ENCODE results near the gene TRMT13. TPM values are rescaled to one million over a fixed set of nuclear protein-coding genes. Genes with fewer than 3 reads are reported as not detected.
A peak's percentile ranks its signal among the peaks of the same experiment; 100 is the strongest.

The TRMT13 gene, protein sequence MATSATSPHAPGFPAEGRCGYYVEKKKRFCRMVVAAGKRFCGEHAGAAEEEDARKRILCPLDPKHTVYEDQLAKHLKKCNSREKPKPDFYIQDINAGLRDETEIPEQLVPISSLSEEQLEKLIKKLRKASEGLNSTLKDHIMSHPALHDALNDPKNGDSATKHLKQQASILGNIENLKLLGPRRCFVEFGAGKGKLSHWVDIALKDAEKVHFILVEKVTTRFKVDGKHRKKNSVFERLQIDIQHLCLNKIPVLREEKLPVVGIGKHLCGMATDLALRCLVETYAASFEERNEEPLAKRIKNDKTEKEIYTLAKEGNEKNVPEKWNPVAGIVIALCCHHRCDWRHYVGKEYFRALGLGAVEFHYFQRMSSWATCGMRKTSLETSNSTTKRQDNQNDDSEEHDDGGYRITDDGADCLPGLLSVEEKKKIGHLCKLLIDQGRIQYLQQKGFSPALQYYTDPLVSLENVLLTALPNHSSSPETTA
- total RNA-seq (2014; rRNA removed; shearing (Covaris generic)) = 4.4 and 12.2 TPM in 2 replicates

DNA sequence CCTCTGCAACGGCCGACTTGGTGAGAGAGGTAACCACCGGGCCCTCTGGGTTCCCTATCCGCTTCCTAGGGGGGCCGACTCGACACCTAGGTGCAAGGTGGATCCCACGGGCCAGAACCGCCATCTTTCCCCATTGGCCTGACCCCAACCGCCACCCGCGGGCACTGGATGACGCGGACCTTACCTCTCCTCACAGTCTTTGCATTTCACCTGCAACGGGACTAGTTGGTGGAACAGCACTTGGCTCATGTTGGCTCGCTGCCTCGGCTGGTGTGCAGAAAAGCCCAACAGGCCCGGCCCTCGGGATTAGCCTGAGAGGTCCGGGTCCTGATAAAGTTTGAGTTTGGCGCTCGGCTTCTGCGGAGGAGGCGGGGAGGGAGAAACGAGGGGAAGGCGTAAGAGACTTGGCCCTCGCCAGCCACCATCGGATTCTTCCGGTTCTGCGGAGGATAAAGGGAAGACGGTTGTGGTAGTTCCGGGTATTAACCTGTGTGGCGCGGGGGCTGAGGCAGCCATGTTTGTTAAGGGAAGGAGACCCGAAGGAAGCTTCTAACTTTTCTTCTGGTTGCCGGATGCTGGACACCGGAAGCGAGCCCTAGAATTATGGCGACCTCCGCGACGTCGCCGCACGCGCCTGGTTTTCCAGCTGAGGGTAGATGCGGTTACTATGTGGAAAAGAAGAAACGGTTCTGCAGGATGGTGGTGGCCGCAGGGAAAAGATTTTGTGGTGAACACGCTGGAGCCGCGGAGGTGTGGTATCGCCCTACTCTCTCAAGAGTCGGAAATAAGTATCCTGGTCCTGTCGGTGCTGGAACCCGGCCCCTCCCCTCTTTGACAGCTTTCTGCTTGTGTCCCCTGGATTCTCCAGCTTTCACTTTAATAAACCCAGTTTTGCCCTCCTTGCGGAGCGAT is at the start of gene TRMT13, which contains the start of gene SASS6:
TSS of gene TRMT13 (plus strand) at position 598 of the 912 bp plus-strand sequence. CDS start at position 604, 6 bp downstream.
TSS of gene SASS6 (minus strand) at position 365 of the 912 bp plus-strand sequence. CDS start at position 249, 116 bp downstream.
- DNase-seq (ENCODE audit: low read depth) = peak; percentile 99

DNA sequence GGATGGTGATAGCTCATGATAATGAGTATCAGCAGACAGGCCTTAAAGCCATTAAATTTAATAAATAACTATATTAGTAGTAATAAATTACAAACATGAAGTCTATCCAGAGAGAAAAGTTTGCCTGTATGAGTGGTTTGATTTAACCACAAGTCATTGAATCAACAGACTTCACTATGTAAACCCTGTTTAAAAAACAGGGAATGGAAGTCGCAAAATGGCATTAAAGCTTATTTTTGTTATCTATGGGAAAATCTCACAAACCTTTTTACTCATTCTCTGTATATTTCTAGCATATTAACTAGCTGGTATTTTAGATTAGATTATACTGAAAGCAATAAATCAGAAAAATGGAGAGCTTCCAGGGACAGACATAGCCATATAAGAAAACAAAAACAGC is 45.6 kb upstream of the TRMT13 start:
- no peak for DNase-seq (ENCODE audit: low read depth)

DNA sequence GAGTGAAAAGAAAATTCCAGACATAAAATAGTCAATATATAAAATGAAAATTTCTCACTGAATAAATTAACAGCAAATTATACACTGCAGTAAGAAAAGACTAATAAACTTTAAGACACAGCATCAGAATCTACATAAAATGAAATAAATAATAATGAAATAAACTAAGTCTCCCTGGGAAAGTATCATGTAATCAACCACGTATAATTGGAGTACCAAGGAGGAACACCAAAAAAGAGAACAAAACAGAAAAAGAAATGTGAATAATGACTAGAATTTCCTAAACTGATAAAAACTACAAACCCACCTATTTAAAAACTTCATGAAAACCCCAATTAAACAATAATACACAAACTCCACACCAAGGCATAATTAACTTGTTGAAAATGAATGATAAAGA is 43.9 kb upstream of the TRMT13 start:
- DNase-seq (ENCODE audit: low read depth) = no peak

DNA sequence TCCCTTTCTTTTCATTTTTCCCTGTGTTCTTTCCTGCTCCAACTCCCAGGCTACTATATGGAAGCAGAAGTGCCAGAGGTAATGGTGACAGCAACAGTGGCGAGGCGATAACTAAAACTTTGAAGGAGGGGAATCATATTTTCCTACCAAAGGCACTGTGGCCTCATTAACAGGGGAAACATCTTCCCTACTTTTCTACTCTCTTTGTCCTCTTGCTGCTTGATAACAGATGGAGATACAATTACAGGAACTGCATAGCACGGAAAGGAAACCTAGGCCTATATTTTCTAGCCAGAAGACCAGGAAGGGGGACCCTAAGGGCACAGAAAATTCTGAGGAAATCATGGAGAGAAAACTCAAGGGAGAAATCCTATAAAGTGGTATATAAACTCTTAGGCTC is 42.5 kb upstream of the TRMT13 start:
- DNase-seq (ENCODE audit: low read depth) = no peak

DNA sequence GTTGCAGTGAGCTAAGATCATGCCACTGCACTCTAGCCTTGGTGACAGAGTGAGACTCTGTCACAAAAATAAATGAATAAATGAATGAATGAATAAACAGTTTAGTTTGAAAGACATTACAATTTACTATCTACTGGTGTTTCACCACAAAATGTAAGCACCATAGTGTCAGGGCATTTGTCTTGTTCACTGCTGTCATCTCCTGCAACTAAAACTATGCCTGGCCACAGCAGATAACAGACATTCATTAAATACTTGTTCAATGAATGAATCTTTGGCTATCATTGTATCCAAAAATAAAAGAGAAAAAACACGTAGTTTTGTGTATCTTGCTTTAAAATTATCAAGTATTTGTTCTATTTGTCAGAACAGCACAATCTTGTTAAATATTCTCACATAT is 32.8 kb upstream of the TRMT13 start:
- DNase-seq (ENCODE audit: low read depth) = peak; percentile 4

DNA sequence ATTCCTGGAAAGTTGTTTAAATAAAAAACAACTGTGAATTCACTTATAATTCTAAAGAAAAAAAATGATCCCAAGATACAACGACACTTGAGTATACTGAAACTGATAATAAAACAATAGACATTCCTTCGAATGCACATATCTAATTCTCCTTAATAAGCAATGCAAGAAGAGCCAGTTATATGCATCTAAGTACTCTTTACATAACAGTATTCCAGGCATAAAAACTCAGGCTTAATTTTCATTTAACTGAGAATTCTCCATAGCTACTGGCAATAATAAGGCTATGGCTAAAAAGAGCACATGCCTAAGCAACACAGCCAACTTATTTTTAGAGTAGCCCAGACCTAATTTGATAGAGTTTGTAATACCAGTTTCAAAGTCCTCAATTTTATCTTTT is 31.4 kb upstream of the TRMT13 start:
- no peak for DNase-seq (ENCODE audit: low read depth)

DNA sequence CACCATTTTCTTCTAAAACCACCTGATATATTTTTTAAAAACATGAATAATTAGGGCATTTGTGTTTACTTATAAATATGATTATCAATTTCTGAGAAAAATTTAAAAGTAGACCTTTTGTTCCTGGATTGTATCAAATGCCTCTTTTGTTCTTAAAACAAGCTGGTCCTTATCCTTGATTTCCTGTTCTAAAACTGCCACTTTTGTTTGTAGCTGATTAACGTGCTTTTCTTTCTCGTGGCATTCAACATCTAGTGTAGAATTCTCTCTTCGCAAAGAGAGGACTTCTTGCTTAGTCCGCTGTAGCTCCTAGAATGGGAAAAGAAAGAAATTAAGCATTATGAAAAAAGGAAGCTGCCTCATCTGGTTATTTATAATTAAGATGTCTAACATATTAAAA is 25.3 kb upstream of the TRMT13 start:
- DNase-seq (ENCODE audit: low read depth) = no peak

DNA sequence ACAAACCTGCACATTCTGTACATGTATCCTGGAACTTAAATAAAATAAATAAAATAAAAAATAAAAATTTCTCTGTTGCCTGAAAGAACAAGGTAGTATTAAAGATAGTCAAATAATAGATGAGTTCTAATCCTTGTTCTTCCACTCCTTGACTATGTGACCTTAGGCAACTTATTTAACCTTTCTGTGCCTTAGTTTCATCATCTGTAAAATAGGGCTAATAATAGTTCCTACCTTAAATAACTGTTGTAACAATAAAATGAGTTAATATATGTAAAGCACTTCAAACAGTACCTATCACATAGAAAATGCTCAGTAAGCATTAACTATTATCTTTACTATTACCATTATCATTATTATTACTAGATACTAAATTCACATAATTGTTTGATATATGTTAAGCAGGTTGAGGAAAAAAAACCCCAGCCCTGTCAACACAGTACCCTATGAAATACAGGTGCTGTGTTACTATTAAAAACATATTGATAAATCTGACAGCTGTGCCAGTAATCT is 23.4 kb upstream of the TRMT13 start:
- no peak for DNase-seq (ENCODE audit: low read depth)

DNA sequence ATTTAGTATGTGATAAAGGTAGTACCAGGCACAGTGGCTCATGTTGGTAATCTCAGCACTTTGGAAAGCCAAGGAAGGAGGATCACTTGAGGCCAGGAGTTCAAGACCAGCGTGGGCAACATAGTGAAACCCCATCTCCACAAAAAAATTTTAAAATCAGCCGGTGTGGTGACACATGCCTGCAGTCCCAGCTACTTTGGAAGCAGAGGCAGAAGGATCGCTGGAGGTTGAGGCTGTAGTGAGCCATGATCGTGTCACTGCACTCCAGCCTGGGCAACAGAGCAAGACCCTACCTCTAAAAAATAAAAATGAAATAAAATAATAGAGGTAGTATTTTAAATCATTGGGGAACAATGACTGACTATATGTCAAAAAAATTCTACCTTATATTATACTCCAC is 17.4 kb upstream of the TRMT13 start:
- no peak for DNase-seq (ENCODE audit: low read depth)

DNA sequence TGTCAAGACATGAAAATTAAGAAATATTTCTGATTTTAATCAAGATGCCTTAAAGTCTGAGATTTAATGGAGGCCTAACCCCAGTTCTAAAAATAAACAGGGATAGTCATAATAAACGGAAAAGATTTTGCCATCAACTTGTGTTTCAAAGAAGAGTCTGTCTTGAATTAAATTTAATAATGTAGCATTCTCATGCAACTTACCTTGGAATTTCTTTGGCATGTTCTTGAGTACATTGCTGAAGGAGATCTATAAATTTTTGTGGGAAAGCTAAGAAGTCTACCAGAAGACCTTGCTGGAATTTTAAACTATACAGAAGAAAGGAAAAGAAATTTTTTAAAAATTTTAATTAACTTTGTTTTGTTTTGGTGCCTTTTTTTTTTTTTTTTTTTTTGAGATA is 10.8 kb upstream of the TRMT13 start:
- no peak for DNase-seq (ENCODE audit: low read depth)

DNA sequence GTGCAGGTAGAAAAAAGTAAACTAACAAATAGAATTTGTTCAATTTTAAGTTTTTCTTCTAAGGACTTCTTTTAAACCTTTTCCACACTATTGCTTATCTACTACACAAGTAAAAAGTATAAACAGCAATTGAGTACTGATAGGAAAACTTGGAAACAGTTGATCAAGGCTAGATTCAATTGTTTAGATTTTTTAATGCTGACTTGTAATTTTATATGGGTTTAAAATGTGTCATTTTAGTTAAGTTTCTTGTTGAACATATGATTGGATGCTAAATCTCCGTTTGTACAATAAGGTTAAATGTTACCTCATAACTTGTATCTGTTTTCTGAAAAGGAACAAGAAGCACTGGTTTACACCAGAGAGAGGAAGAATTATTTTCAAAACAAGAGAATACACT is 5.7 kb upstream of the TRMT13 start:
- no peak for DNase-seq (ENCODE audit: low read depth)

DNA sequence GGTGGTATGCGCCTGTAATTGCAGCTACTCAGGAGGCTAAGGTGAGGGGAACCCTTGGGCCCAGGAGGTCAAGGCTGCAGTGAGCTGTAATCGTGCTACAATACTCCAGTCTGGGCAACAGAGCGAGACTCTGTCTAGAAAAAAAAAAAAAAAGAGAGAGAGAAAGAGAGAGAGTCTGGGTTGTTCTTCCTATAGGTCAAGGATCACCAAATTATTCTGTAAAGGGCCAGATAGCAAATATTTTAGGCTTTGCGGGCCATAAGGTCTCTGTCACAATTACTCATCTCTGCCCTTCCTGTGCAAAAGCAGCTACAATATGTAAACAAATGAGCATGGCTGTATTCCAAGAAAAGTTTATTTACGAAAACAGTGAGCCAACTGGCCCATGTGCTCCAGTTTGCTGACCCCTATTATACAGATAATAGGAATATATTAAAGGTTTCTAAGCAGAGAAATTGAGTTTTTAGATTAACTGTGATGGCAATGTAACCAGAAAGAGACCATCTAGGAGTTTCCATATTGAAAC is 2.3 kb upstream of the TRMT13 start:
- DNase-seq (ENCODE audit: low read depth) = peak; percentile 69

DNA sequence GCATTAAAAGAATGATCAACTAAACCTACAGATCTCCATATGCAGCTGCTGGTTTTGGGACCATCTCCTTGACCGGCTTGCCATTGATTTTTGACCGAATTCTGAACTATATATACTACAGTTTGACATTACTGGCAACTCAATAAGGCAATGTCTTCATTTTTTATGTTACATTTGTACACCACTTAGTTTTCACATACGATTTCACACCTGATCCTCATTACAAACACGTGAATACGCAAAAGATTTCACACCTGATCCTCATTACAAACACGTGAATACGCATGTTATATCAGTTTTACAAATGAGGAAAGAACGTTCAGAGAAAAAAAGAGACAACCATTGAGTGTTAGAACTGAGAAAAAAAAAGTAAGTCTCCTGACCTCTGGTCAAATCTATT is 1.3 kb upstream of the TRMT13 start:
- no peak for DNase-seq (ENCODE audit: low read depth)

DNA sequence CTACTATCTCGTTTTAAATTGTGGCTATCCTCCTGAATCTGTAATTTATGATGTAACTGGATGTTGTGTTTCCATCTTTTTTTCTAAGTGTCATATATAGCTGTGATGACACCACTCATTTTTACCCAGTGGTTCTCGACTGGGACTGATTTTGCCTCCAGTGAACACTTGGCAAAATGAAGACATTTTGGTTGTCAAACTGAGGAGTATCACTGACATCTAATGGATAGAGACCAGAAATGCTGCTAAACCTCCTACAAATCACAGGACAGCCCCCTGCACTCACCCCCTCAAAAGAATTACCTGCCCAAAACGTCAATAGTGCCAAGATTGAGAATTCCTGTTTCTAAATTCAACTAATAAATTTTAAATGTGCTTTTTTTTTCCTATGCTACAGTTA is 1.9 kb downstream of the TRMT13 start:
- peak; percentile 15 for DNase-seq (ENCODE audit: low read depth)

DNA sequence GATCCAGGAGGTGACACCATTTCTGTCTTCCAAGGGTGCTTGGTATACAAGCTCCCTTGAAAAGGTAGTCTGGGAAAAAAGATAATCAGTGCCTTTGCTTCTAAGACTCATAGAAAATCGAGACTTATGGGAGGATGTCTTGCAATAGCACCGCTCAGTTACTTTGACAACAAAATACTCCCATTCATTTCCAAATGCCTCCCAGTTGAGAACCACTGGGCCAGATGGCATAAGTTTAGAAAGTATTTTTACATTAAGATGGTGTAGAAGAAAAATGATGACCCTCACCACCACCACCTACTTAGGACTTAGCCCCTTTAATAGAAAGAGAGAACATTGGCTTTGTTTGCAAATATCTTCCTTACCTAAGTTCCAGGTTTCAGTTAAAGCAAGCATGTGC is 4.6 kb downstream of the TRMT13 start:
- no peak for DNase-seq (ENCODE audit: low read depth)

DNA sequence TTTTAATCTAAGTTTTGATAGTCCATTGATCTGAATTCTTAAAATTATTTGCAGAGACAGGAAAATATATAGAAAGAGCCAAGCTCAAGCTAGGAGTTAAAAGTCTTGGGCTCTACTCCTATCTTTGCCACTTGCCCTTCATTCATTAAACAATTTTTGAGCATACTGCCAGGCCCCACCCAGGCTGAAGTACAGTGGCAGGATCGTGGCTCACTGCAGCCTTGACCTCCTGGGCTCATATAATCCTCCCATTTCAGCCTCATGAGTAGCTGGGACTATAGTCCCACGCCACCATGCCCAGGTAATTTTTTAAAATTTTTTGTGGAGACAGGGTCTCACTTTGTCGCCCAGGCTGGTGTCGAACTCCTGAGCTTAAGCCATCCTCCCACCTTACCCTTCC is 8.2 kb downstream of the TRMT13 start:
- DNase-seq (ENCODE audit: low read depth) = no peak

DNA sequence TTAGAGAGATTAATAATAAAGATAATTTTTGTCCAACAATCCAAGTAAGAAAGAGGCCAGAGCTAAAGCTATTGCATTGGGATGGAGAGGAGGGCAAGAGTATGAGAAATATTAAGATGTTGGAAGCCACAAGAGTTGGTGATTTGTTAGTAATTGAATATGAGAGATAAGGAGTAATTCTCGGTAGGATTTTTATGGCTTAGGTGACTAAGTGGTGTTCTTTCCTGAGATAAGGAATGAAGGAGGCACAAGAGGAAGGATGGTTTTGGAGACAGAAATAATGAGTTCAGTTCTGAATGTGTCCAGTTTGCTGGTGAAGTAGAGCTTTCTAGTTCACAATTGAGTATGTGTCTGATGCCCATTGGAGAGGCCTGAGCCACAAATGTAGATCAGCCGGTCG is 9.4 kb downstream of the TRMT13 start:
- DNase-seq (ENCODE audit: low read depth) = no peak

DNA sequence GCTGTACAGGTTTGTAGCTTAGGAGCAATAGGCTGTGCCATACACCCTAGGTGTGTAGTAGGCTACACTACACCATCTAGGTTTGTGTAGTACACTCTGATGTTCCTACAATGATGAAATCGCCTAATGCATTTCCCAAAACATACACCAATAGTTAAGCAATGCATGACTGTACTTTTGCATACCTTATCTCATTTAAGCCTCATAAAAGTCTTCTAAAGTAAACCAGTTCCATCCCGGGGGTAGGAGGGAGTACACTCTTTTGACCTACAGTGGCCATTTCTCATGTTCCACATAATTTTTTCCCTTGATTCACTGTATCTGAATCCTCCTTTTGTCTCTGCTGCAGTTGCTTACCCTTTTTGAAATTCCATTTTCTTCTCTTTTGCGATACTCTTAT is 12.2 kb downstream of the TRMT13 start:
- DNase-seq (ENCODE audit: low read depth) = no peak

DNA sequence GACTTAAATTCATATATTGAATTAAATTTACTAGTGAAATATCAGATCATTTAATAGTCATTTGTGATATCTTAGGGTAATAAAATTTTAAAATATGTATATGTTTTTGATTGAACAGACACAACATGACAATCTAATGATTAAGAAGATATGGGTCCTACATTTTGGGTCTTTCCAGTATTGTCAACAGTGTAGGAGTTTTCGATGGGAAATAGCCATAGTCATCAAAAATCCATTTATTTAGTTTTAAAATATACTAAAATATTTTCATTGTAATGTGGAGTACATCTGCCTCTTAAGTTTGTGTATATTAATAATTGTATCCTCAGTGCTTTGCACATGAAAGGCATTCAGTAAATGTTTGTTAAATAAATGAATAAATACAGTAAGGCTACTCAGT is 14.0 kb downstream of the TRMT13 start:
- DNase-seq (ENCODE audit: low read depth) = no peak

DNA sequence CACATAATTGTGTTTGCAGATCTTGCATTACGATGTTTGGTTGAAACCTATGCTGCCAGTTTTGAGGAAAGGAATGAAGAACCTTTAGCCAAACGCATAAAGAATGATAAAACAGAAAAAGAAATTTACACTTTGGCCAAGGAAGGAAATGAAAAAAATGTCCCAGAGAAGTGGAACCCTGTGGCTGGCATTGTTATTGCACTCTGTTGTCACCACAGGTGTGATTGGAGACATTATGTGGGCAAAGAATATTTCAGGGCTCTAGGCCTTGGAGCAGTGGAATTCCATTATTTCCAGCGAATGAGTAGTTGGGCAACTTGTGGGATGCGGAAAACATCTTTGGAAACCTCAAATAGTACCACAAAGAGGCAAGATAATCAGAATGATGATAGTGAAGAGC is 14.9 kb downstream of the TRMT13 start:
- no peak for DNase-seq (ENCODE audit: low read depth)

DNA sequence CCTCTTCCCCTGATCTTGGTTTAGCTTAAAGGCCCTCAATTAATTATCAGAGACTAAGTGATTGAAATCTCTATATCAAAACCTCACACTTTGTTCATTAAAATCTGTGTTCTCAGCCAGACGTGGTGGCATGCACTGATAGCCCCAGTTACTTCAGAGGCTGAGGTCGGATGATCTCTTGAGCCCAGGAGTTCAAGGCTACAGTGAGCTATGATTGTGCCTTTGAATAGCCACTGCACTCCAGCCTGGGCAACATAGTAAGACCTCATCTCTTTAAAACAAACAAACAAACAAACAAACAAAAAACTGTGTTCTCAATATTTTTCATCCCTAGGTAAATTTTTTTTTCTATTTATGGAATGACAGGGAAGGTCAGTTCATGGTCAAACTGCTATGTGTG is 18.7 kb downstream of the TRMT13 start:
- no peak for DNase-seq (ENCODE audit: low read depth)

DNA sequence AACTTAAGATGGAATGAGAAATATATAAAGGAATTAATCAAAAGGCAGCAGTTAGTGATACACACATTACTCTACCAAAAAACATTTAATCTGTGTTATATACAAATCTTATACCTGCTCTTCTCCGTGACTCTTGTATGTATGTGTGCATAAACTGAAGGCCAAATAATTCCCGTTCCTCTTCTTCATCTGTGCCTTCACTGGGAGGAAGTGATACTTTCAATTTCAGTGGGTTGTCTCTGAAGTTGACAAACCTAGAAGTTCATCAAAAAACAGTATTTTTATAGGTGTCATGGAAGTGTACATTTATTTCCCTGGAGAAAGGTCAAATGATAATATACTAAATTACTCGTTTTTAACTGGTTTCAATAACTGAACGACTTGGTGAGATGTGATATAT is 19.3 kb downstream of the TRMT13 start:
- DNase-seq (ENCODE audit: low read depth) = no peak
